GM12892 (cell line): Measurements from ENCODE around the gene MMP2.

ENCODE experiments used
- DNase-seq: peaks from one replicate; pipeline ENCODE4 v3.0.0; 2011; ENCODE audit not compliant: insufficient read length
- FAIRE-seq: peaks from 2 replicates; lab custom pipeline; 2011; peaks lifted over from hg19 to GRCh38; lab: Jason Lieb, UNC
- POLR2A ChIP-seq: IDR thresholded peaks from 2 replicates; pipeline ENCODE4 v1.6.1; 2011; ENCODE audit warnings: low read depth, low read length, control low read depth
- POLR2AphosphoS5 ChIP-seq: IDR thresholded peaks from 2 replicates; pipeline ENCODE4 v1.6.1; 2011; ENCODE audit warnings: low read depth, low read length, control low read depth
- TAF1 ChIP-seq: IDR thresholded peaks from 2 replicates; pipeline ENCODE4 v1.6.1; 2011; ENCODE audit warnings: low read depth, mild to moderate bottlenecking, control low read depth, low read length, borderline replicate concordance

MMP2 gene

GRCh38 chr16:55488306-55488705 lies 9.3 kb downstream of the MMP2 start:
- FAIRE-seq (no peak), DNase-seq (no peak)

GRCh38 chr16:55489119-55489955 lies 10.3 kb downstream of the MMP2 start:
- TF ChIP-seq TAF1 (no peak), POLR2A (no peak), POLR2AphosphoS5 (no peak)
- no peak for DNase-seq
- FAIRE-seq: no peak

More at GRCh38 chr16:55488306-55488705, 9.3 kb downstream of the MMP2 start:
- no peak for TF ChIP-seq POLR2A

- TF ChIP-seq POLR2AphosphoS5: no peak
- no peak for TF ChIP-seq POLR2A
- TF ChIP-seq TAF1: no peak
- no peak for FAIRE-seq
- no peak for DNase-seq
These were observed 10.9 kb downstream of the MMP2 start for GRCh38 chr16:55489956-55490265.

DNA sequence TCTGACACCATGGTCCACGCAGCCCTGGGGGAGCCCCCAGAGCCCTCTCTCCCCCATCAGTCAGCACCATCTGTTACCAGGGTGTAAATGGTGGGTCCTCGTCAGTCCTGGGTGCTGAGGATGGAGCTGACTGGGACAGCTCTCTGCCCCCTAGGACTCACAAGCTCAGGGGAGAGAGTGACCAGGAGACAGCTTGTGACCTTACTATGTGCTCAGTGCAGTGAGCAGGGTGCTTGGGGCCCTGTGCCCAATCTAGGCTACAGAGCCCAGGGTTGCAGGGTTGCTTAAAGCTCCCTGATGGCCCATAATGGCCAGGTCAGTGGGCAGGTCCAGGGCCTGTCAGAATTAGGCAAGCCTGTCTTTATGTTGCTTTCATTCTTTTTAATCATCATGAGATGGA lies 11.3 kb downstream of the MMP2 start:
- FAIRE-seq (no peak), DNase-seq (no peak)
- TF ChIP-seq TAF1: no peak
- TF ChIP-seq POLR2A: no peak
- TF ChIP-seq POLR2AphosphoS5: no peak

DNA sequence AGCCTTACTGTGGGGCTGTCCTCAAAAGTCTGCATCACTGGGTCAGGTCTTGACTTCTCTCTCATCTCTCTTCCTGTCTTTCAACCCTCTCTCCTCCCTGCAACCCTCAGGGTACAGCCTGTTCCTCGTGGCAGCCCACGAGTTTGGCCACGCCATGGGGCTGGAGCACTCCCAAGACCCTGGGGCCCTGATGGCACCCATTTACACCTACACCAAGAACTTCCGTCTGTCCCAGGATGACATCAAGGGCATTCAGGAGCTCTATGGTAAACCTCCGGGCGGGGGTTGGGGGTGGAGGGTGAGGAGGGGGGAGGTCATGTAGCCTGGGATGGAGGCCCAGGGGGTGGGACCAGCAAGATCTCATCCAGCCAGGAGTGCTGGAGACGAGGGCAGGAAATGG lies 12.7 kb downstream of the MMP2 start:
- TF ChIP-seq POLR2AphosphoS5 (no peak), TAF1 (no peak), POLR2A (no peak)

GRCh38 chr16:55492756-55493380 lies 13.9 kb downstream of the MMP2 start:
- no peak for FAIRE-seq
- TF ChIP-seq POLR2A: no peak
- no peak for TF ChIP-seq TAF1
- TF ChIP-seq POLR2AphosphoS5: no peak
- DNase-seq: no peak

More for the DNA sequence above, 12.7 kb downstream of the MMP2 start:
- no peak for FAIRE-seq
- no peak for DNase-seq

DNA sequence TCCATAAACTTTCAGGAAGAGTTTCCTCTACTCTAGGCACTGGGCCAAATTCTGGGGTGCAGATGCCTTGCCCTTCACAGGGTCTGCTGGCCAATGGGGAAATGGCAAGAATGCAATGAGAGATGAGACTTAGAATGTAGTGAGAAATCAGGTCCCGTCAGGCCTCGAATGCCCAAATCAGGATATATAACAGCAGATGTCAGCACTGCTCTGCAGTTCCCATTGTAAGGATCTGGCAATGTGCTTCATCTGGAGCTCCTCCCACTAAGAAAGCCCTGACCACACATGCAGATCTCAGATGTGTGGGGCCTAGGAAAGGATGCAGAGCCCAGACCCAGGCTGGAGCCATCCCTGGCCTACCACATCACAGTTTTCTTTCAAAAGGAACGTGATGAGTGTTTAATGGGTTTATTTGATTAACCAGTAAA lies 16.0 kb downstream of the MMP2 start:
- no peak for DNase-seq
- no peak for FAIRE-seq

GRCh38 chr16:55495616-55496289 lies 16.8 kb downstream of the MMP2 start:
- DNase-seq: no peak

More for the DNA sequence above, 16.0 kb downstream of the MMP2 start:
- TF ChIP-seq POLR2A: no peak
- no peak for TF ChIP-seq TAF1
- TF ChIP-seq POLR2AphosphoS5: no peak

GRCh38 chr16:55496509-55497145 lies 17.6 kb downstream of the MMP2 start:
- no peak for FAIRE-seq

More at GRCh38 chr16:55495616-55496289, 16.8 kb downstream of the MMP2 start:
- TF ChIP-seq POLR2AphosphoS5: no peak
- no peak for TF ChIP-seq POLR2A
- TF ChIP-seq TAF1: no peak
- FAIRE-seq: no peak

GRCh38 chr16:55497558-55497957 lies 18.6 kb downstream of the MMP2 start:
- FAIRE-seq: no peak
- TF ChIP-seq TAF1 (no peak), POLR2AphosphoS5 (no peak), POLR2A (no peak)
- no peak for DNase-seq

More at GRCh38 chr16:55496509-55497145, 17.6 kb downstream of the MMP2 start:
- no peak for DNase-seq
- TF ChIP-seq POLR2A: no peak
- no peak for TF ChIP-seq TAF1
- no peak for TF ChIP-seq POLR2AphosphoS5

- TF ChIP-seq POLR2AphosphoS5: no peak
- TF ChIP-seq POLR2A: no peak
- TF ChIP-seq TAF1: no peak
- DNase-seq (no peak), FAIRE-seq (no peak)
These were observed 19.1 kb downstream of the MMP2 start for GRCh38 chr16:55498101-55498500.
